SK-N-DZ (cell line): ENCODE data around the gene ATP13A2.

Experiments
- DNase-seq: peaks from one replicate; pipeline ENCODE4 v3.0.0-alpha.2; 2015; ENCODE audit warnings: low spot score

ATP13A2 gene

DNA sequence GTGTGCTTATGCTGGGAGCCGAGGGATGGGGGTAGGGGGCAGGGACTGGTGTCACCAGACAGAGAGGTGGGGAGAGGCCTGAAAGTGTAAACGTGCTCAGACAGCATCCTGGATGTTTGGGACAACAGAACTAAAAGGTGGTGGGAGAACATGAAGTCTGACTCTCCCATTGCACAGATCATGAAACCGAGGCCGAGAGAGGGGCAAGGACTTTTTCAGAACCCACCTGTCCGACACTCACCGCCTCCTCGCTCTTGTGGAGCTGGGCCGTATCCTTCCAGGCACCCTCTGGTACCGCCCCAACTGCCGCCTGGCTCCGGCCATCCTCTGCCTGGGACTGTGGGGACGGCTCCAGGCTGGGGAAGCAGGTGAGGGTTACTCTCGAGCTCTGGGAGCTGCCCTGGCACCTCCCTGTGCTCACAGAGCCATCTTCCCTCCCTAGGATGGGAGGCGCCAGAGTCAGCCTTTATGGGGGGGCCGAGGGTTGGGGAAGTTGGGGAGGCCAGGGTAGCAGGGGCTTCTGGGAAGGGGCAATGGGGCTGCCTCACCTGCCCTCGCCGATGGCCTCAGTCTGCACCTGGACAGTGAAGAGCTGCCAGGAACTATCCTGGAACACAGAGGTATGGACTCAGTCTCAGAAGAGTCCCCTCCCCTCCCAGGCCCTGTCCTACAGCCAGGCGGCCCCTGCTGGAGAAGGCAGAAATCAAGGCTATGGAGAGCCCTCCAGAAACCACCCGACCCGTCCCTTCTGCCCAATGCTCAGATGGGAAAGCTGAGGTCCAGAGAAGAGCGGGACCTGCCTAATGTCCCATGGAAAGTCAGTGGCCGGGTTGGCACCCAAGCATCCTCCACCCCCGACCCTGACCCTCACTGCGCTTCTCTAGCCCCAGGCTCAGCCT, 7.0 kb downstream of the ATP13A2 start:
- no peak for DNase-seq

DNA sequence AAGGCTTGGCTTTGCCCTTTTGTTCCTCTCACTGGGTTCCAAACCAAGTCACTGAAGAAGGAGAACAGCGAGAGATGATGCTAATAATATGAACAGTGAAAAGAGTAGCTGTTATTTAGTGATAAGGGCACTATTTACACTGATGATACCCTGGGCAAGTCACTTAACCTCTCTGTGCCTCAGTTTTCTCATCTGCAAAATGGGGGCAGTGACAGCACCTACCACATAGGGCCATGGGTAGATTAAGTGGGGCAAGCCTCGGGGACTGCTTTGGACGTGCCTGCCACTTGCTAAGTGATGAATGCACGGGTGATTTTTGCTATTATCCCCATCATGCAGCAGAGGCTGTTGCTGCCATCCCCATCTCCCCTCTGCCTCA, 9.2 kb downstream of the ATP13A2 start:
- no peak for DNase-seq

DNA sequence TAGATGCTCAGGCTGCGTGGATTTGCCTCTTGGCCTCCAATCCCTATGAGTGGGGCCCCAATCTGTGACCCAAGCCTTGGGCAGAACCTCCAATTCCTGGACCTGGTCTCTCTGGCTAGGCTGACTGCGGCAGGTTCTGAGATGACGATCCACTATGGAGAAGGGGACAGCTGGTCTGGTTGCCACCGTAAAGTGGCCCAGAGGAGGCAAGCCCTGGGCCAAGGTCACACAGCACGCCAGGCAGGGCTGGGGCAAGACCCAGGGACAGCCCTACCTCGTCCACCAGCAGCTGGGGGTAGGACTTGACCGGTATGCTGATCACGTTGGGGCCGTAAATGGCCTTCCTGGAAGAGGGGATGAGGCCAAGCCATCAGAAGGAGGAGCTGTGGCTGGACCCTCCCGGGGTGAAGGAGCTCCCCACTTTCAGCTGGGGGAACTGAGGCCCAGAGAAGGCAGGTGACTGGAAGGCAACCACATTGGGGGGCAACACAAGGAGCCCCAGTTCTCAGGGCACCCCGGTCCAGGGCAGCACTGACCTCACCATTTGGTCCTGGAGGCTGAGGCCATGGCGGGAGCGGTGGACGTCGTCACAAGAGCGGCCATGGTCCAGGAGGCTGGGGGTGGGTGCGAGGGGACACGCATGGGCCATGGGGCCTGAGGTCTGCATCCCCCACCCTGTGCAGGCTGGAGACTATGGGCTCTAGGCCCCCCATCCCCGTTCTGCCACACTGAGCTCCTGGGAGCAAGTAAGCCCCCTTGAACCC, 9.8 kb downstream of the ATP13A2 start:
- DNase-seq = no peak

DNA sequence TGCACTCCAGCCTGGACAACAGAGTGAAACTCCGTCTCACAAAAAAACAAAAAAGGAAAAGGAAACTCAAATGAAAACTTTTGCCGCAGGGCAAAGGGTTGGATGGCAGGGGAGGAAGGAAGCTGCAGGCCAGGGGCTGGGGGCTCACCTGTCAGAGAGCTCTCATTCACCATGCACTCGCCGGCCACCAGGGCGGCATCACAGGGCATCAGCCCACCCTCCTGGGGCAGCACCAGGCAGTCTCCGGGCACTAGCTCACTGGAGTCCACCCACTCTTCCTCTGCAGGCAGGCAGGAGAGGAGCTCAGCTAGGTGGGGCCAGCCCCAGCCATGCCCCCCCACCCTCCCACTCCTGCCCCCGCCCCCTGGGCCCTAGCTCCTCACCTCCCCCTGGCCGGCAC, 11.9 kb downstream of the ATP13A2 start:
- DNase-seq = no peak

DNA sequence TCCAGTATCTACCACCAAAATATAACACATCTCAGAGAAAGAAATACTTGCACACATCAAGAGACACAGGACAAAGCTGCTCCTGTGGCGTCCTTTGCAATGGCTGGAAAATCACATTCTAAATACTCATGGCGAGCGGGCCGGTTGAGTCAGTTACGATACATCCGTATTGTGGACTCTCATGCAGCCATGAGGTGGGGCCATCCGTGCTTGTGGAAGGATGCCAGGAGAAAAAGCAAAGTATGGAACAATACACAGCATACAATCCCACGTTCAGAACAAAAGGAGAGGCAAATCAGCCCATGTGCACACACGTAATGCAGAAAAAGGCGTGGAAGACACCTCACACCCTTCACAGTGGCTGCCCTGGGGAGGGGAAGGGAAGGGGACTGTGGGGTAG, 13.1 kb downstream of the ATP13A2 start:
- no peak for DNase-seq

DNA sequence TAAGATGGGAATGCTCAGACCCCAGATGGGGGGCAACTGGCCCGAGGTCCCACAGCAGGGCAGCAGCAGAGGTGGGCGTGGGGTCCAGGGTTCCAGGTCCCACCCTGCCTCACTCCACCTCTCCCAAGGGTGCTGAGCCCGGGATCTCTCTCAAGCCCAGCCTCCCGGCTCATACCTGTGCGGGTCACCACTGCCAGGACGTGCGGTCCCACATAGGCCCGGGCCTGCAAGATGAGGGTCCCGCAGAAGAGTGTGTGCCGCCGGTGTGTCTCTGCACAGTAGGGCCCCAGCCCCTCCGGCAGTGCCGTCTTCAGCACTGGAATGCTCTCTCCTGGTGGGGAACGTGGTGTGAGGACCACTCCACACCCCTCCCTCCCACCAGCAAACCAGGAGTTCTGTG, 14.9 kb downstream of the ATP13A2 start:
- no peak for DNase-seq

DNA sequence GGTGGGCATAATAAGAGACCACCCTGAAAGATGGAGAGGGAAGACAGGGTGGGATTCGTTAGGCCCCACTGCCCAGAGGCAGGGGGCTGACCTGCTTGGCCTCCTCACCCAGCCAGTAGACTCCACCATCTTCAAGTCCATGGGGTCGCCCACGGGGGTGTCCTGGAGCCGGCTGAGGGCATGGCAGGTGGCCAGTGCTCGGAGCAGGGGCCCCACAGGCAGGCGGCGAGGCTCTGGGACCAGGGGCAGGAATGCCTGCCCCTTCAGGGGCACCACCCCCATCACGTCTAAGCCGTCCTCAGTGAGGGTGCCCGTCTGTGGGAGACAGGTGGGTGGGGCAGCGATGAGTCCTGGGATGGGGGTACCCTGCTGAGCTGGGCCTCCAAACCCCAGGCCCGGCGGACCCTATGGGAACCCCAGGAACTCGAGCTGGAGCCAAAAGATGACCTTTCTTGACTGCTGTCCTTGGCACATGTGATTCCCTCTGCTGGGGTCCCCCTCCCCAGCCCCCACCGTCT, 18.1 kb downstream of the ATP13A2 start:
- DNase-seq = no peak

DNA sequence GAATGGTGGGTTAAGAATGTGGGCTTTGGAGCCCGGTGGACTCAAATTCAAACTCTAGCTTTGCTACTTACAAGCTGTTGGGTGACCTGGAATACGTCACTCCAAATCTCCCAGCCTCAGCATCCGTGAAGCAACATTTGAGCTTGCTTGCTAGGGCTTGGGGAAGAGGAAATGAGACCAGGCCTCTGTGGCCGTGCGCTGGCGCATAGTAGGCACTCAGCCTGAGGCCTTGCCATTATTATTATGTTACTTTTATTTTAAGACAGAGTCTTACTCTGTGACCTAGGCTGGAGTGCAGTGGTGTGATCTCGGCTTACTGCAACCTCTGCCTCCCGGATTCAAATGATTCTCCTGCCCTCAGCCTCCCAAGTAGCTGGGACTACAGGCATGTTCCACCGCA, 19.1 kb downstream of the ATP13A2 start:
- no peak for DNase-seq

DNA sequence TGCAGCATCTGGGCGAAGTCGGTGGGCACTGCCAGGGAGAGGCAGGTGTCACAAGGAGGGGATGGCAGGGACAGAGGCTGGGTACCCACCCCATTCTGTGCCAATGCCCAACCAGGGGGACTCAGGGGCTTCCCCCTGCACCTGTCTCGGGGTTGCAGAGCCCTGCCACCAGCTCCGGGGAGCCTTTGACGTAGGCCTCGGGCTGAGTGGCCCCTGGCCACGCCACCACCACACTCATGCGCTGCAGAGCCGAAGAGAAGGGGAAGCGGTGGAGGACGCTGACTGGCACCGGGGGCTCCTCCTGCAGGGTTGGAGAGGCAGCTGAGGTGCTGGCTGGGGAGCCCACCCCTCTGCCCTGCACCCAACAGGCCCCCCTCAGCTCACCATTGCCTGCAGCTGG, 19.6 kb downstream of the ATP13A2 start:
- DNase-seq = no peak

DNA sequence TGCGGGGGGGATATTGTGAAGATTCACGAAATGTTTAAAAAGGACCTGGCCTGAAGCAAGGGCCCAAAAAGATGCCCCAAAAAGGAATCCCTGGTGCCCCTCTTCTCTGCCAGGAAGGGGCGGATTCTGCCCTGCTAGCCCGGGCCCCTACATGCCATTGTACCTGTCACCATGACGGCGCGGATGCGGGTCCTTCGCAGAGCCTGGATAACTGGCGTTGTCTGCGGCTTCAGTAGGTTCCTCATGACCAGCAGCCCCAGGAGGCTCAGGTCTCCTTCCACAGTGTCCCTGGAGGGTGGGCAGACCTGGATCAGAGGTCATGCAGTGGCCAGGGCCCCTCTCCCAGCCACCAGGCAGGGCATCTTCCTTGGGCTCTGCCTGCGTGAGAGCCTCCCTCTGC, 20.2 kb downstream of the ATP13A2 start:
- DNase-seq = no peak

DNA sequence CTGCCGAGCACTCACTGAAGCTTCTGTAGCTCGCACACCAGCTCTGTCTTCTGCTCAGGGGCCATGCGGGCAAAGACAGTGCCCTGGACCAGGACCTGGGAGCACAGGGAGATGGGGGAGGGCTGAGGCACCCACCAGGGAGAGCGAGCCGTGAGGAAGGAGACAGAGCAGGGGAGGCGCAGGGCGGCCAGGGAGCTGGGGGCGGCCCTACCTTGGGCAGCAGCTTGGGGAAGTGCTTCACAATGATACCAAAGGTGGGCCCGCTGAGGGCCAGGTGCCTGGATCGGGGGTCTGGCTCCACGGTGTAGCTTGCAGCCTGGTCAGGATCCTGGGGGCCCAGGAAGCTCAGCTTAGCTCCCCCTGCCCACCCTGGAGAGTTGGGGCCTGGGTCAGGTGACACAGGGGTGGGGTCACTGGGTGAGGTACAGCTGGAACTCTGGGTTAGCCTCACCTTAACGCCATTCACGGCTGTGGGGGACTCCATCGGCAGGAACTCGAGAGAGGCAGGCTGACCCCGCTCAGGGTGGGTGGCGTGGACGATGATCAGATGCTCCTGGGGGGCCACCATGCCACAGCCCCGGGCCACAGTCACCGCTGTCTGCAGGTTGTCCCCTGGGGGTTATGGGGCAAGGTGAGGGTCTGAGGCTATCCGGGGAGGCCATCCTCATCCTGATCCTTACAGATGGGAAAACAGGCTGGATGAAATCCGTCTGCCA, 21.9 kb downstream of the ATP13A2 start:
- no peak for DNase-seq

DNA sequence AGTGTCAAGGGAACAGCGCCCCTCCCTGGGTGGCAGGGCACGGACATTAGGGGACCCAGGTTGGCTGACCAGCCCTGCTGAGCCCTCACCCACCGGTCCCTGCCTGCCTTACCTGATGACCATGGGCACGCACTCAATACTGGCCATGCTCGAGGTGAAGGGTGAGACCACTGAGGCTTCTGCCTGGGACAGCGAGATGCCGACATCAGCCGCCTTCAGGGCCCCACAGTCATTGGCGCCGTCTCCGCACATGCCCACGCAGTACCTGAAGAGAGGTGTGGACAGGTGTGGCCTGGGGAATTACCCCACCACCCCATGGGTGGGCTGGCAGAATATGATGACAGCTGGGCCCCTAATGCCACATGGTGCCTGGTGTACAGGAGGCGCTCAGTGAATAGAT, 23.5 kb downstream of the ATP13A2 start:
- no peak for DNase-seq

DNA sequence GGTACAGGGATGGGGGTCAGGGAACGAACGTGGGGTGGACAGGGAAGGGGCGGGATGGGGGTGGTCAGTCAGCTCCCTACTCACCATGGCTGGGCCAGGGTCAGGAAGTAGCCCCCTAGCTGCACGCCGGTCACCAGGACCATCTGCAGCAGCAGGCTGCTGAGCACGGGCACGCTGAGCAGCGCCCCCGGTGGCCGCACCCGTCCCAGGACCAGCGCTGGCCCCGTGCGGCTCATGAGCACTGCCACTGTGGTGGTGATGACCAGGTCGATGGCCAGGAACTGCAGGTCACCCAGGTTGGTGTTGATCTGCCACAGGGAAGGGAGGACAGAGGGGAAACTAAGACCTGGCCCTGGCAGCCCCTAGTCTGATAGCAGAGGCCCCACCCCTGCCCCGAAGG, 24.8 kb downstream of the ATP13A2 start:
- no peak for DNase-seq

DNA sequence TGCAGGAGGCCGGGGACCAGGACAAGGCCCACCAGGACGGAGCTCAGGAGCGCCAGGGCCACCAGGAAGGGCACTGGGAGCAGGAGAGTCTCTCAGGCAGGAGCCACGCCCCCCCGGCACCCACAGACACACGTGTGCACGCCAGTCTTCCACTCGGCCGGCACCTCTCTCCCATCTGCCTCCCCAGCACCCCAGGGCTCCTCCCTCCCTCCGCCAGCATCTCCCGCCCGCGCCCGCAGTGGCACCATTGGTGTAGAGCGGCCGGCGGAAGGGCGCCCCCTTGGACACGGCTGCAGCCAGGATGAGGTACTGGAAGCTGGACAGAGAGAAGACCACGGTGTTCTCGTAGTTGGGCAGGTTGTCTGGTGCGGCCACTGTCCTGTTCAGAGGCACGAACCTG, 25.2 kb downstream of the ATP13A2 start:
- no peak for DNase-seq

DNA sequence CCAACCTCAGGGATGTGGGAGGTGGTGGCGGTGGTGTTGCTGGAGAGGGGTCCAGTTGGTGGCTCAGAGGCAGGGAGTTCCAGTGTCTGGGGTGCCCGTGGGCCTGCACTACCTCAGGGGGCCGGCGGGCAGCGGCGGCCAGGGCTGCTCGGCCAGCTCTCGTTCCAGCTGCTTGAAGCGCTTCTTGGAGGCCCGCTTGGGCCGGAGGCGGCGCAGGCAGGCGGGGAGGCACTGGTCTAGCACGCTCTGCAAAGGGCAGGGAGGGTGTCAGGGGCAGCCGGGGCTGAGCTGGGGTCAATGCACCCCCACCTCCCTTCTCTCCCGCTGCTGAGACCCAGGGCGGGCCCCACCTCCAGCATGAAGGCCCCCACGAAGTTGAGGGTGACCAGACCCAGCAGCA, 25.6 kb downstream of the ATP13A2 start:
- no peak for DNase-seq

DNA sequence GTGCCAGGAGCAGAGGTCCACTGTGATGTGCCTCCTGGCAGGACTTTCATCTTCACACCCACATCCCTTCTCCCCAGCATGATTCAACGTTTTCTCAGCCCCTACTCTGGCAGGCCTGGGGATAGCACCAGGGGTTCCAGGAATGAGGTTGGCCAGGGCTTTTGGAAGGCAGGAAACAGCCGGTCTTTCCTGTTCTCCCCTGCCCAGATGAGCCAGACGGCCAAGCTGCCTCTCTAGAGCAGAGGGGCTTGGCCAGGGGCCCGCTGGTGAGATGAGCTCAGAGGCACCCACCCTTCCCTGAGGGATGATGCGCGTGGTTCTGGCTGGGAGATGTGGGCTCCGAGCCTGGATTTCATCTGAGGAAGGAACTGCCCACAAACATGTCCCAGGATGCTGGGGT, 27.0 kb downstream of the ATP13A2 start:
- no peak for DNase-seq

DNA sequence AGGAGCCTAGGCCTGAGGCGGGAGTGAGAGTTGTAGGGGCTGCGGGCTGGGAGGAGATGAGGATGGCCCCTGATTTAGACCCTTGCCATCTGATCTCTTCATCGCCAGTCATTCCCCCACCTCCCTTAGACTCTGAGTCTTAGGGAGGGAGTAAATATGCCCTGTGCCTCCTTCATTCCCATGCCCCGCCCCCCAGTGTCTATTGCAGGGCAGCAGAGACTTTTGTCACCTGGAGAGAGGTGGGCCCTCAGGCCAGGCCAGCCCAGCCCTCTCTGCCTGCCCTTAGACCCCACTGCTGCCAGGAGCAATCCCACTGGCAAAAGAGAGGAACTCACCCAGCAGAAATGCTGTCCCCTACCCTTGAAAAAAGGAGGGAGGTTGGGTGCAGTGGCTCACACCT, 28.1 kb downstream of the ATP13A2 start:
- DNase-seq = no peak

DNA sequence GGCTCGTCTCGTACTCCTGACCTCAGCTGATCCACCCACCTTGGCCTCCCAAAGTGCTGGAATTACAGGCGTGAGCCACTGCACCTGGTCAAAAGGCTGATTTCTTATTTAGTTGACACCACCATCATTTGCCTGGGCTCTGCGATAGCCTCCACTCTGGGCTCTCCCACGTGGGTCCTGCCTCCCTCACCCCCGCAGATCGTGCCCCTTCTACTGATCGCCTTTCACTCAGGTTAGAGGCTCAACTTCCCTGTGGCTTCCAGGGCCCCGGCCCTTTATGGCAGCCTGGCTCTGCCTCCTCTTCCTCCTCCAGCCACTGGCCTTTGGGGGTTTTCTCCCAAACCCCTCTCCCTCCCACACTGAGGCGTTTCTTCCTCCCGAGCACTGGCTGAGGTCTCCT, 28.8 kb downstream of the ATP13A2 start:
- no peak for DNase-seq

DNA sequence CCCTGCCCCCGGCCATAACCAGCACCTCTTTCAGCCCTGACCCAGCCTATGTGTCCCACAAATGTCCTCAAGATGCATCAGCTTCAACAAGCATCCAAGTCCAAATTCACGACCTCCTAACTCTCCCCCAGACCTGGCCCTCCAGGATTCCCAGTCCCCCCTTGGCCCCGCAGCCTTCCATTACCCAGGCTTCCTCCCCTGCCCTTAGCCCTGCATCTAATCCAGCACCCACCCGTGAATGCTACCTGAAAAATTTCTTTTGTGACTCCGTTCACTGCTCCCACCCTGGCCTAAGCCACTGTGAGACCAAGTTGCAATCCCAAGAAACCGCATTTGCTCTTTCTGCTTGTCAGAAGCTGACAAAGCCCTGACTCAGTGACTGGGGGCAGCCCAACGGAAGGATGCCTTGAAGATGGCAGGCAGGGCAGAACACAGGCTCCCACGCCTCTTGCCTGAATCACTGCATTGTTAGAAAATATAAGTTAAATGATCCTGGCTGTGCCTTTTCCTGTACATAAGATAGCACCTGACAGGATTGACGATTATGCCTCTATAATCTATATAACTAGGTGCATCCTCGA, 30.4 kb downstream of the ATP13A2 start:
- no peak for DNase-seq

DNA sequence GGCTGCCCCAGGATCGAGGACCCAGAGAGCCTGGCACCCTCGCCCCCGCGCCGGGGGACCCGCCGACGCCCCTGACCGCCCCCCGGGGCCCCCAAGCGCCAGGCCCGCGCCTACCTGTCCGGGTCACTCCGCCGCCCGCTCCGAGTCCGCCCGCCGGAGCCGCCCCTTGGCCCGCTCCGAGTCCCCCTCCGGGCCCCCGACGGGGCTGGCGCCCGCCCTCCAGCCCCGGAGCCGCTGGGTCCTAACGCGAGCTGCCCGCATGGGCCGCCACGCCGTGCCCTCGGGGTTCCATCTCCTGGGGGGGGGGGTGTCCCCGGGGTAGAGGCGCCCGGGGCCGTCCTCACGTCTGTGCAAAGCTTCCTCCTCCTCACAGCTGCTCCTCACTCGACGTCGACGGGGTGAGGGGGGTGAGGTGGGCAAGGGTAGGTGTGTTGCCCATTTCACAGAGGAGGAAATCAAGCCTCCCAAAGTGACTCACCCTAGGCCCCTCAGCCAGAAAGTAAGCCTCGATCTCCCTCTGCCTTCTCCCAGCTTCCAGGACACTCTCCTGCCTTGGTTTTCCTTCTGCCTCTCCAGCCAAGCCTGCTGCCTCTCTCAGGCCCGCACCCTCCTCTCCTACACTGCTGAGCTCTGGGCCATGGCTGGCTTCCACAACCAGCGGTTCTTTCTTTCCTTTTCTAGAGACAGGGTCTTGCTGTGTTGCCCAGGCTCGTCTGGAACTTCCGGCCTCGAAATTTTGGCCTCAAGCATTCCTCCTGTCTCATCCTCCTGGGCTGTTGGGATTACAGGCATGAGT, 31.1 kb downstream of the ATP13A2 start, which contains the start of gene MFAP2:
Gene MFAP2, minus strand, starts transcription at position 148 of the 796 bp plus-strand sequence. CDS start 2,347 bp downstream, outside the sequence.
- DNase-seq = no peak
